Measurements from ENCODE around the gene C14orf132. TPM values are rescaled to one million over a fixed set of nuclear protein-coding genes. Genes with fewer than 3 reads are reported as not detected.
A peak's percentile ranks its signal among the peaks of the same experiment; 100 is the strongest.
"Not testable (repeated sequence)": the region's sequence is repeated elsewhere in the genome, so short reads cannot be mapped to it uniquely, and the experiment has no call there.

Gene C14orf132
- total RNA-seq, result 1 to 10 TPM; 2.7 to 2.9 TPM
- long read RNA-seq, full-length matches to known transcripts, result 1 of 1 reads
- long read RNA-seq, partial matches to known transcripts, result 0 of 1 reads
- long read RNA-seq, other reads (novel, unspliced or antisense), result 0 of 1 reads

- ATAC-seq (peak; percentile 92 to 97), DNase-seq (peak; percentile 73)
- intact Hi-C loops (cut with DNase I), result no loop called here
Observed at GRCh38 chr14:96038920-96039632, at the start of gene C14orf132. TSS of gene C14orf132 (plus strand) at chr14:96039362. CDS start at chr14:96039501, 139 bp downstream.

- ATAC-seq, result no peak
Observed at GRCh38 chr14:95993768-95994592, 45.2 kb upstream of the C14orf132 start.

GRCh38 chr14:95994593-95994928 lies 44.6 kb upstream of the C14orf132 start:
- intact Hi-C loops (cut with DNase I), result loop anchor here (5.0 to 10.0 kb wide), 4 partner anchors 280 to 1307 kb away; no protein-coding TSS in a partner anchor
- DNase-seq, result no peak
- ATAC-seq, result no peak

More at GRCh38 chr14:95993768-95994592, 45.2 kb upstream of the C14orf132 start:
- intact Hi-C loops (cut with DNase I), result loop anchor here (2.0 to 10.0 kb wide), 5 partner anchors 281 to 1307 kb away; no protein-coding TSS in a partner anchor
- no peak for DNase-seq

GRCh38 chr14:95998656-95999055 lies 40.5 kb upstream of the C14orf132 start:
- intact Hi-C loops (cut with DNase I), result loop anchor here (5.0 to 10.0 kb wide), 2 partner anchors 274 to 276 kb away; no protein-coding TSS in a partner anchor
- no peak for DNase-seq
- no peak for ATAC-seq

GRCh38 chr14:96001866-96002497 lies 37.2 kb upstream of the C14orf132 start:
- no peak for DNase-seq
- no peak for ATAC-seq
- intact Hi-C loops (cut with DNase I), result no loop called here

GRCh38 chr14:96002498-96002884 lies 36.7 kb upstream of the C14orf132 start:
- intact Hi-C loops (cut with DNase I), result no loop called here
- DNase-seq, result no peak
- ATAC-seq, result no peak

GRCh38 chr14:96011131-96011530 lies 28.0 kb upstream of the C14orf132 start:
- intact Hi-C loops (cut with DNase I), result no loop called here
- DNase-seq, result no peak
- no peak for ATAC-seq

- ATAC-seq (no peak), DNase-seq (no peak)
- intact Hi-C loops (cut with DNase I), result no loop called here
Observed at GRCh38 chr14:96011607-96012006, 27.6 kb upstream of the C14orf132 start.

GRCh38 chr14:96012757-96013156 lies 26.4 kb upstream of the C14orf132 start:
- intact Hi-C loops (cut with DNase I); DNase-seq; ATAC-seq: not testable (repeated sequence)

GRCh38 chr14:96014176-96014575 lies 25.0 kb upstream of the C14orf132 start:
- no peak for DNase-seq
- intact Hi-C loops (cut with DNase I), result no loop called here
- no peak for ATAC-seq

GRCh38 chr14:96016501-96017160 lies 22.5 kb upstream of the C14orf132 start:
- DNase-seq, result no peak
- intact Hi-C loops (cut with DNase I), result no loop called here
- no peak for ATAC-seq

GRCh38 chr14:96017882-96018281 lies 21.3 kb upstream of the C14orf132 start:
- intact Hi-C loops (cut with DNase I), result no loop called here
- DNase-seq (no peak), ATAC-seq (no peak)

- intact Hi-C loops (cut with DNase I), result no loop called here
- ATAC-seq, result no peak
- DNase-seq, result no peak
Observed at GRCh38 chr14:96027431-96028355, 11.5 kb upstream of the C14orf132 start.

GRCh38 chr14:96029089-96029645 lies 10.0 kb upstream of the C14orf132 start:
- intact Hi-C loops (cut with DNase I), result no loop called here
- ATAC-seq (no peak), DNase-seq (no peak)

- intact Hi-C loops (cut with DNase I), result no loop called here
- ATAC-seq, result no peak
- DNase-seq, result no peak
Observed at GRCh38 chr14:96030108-96030760, 8.9 kb upstream of the C14orf132 start.

- DNase-seq, result no peak
- intact Hi-C loops (cut with DNase I), result no loop called here
- ATAC-seq, result no peak
Observed at GRCh38 chr14:96031691-96032090, 7.5 kb upstream of the C14orf132 start.

GRCh38 chr14:96035456-96035855 lies 3.7 kb upstream of the C14orf132 start:
- ATAC-seq (no peak), DNase-seq (no peak)
- intact Hi-C loops (cut with DNase I), result no loop called here
